ENCODE results near the gene LILRA2. TPM values are rescaled to one million over a fixed set of nuclear protein-coding genes. Genes with fewer than 3 reads are reported as not detected.
"Not testable (repeated sequence)": the region's sequence is repeated elsewhere in the genome, so short reads cannot be mapped to it uniquely, and the experiment has no call there.

LILRA2 gene
- 1 to 10 TPM in 1 of 3 donors, under 1 TPM in 2; 0.58 to 1.1 (median 0.73) TPM for polyA plus RNA-seq (ENCODE audit: insufficient read length in 3 of 3)
- long read RNA-seq, donor 1, result 0 reads
- long read RNA-seq, donor 2, result 0 reads
- long read RNA-seq, donor 3, result 0 reads
- long read RNA-seq, donor 4, result 0 reads
- long read RNA-seq, donor 5, result 0 reads
- long read RNA-seq, donor 6, result 0 reads
- long read RNA-seq, donor 7, result 0 reads
- long read RNA-seq, donor 8, result 0 reads
- long read RNA-seq, donor 9, result 0 reads
- long read RNA-seq, donor 10, result 0 reads
- long read RNA-seq, donor 11, result 0 reads
- long read RNA-seq, donor 12, result 0 reads
- long read RNA-seq, donor 13, result 0 reads
- long read RNA-seq, donor 14, result 0 reads
- long read RNA-seq, donor 15, result 0 reads
- long read RNA-seq, donor 16, result 0 reads

DNA sequence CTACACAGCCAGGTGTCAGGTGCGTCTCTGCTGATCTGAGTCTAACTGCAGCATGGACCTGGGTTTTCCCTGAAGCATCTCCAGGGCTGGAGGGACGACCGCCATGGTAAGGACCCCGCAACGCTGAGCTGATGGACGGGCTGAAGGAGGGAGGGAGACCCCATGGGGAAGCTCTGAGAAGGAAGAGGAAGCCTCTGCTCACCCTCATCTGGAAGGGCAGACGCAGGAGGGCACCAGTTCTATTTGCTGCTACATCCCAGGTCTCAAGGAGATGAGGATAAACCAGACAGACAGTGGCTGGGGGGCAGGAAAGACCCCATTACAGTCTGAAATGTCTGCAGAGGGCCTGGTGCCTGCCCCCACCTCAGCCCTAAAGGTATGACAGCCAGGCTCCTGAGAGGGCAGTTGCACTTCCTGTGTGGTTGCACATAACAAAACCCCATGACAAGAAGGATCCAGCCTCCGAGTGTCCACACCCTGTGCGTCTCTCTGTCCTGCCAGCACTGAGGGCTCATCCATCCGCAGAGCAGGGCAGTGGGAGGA is at the start of gene LILRA2:
Gene LILRA2, plus strand, starts transcription at position 461 of the 543 bp plus-strand sequence. CDS start 89 bp downstream, outside the sequence.
- no peak for DNase-seq

DNA sequence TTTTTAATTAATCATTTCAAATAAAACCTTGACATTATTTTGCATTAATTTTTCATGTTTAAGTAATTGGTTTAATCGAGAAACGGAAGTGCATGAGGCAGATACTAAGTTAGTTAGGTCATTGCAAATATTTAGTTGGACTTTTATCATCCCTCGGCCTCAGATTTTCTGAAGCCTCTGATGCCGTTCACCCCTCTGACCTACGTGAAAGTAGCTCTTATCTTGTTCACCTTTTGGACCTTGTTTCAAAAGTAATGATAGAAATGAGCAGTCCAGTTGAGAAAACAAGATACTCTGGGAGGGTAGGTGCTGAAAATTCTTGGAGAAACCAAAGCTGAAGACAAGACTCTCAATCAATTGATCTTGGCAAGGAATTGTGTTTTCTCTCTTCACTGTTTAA is 48.0 kb upstream of the LILRA2 start:
- no peak for DNase-seq

DNA sequence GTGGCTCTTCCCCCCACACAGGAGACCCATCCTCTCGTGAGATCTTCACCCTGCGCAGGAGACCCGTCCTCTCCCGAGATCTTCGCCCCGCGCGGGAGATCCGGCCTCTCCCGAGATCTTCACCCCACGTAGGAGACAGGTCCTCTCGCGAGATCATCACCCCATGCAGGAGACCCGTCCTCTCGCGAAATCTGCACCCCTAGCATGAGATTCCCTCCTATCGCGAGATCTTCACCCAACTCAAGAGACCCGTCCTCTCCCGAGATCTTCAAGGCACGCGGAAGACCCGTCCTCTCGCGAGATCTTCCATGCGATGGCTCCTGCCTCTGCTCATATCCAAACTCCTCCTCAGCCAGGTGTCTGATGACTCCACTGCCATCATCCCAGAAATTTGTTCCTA is 46.6 kb upstream of the LILRA2 start:
- DNase-seq, result no peak

DNA sequence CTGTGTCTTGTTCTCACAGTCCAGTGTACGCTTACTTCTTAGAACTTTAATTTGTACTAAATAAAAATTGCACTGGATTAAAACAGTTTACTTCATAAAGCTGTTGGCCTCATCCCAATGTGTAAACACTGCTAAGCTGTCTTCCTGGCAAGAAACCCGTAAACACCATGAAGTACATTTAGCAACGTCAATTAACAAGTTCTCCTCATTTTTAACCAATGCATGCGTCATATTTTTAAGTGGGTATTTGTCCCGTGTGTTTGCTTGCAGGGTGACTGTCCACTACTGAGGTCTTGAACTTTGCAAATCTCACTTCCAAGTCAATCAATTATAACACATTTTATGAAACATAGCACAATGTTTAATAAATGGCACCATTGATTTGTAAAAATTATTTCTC is 42.7 kb upstream of the LILRA2 start:
- no peak for DNase-seq

DNA sequence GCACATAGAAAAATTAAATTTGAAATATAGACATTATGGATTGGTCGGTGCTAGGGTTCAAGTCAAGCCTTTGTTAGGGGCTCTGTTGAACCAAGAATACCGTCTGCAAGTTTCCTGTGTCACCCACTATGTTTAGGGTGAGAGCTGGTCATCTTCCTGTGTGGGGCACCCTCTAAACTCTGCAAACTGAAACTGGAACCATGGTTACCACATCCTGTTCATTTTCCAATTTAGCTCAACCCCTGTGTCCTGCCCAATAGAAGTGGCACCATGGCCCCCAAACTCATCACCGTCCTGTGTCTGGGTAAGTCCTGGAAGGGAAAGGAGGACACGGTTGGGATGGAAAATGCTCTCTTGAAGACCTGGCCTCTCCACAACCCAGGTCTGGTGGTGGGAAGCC is 41.1 kb upstream of the LILRA2 start:
- DNase-seq, result no peak

DNA sequence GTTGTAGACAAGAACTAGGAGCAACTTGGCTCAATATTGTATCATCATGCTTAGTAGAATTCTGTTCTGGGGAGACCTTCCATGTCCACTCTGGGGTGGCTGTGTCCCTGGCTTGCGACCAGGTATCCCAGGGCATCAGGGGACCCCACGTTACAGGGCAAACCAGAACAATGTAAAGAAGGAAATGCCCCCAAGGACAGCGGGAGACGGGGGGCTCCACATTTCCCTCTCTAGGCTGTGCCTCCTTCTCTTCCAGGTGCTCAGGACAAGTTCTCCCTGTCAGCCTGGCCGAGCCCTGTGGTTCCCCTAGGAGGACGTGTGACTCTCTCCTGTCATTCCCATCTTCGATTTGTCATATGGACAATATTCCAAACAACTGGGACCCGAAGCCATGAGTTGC is 40.1 kb upstream of the LILRA2 start:
- no peak for DNase-seq

DNA sequence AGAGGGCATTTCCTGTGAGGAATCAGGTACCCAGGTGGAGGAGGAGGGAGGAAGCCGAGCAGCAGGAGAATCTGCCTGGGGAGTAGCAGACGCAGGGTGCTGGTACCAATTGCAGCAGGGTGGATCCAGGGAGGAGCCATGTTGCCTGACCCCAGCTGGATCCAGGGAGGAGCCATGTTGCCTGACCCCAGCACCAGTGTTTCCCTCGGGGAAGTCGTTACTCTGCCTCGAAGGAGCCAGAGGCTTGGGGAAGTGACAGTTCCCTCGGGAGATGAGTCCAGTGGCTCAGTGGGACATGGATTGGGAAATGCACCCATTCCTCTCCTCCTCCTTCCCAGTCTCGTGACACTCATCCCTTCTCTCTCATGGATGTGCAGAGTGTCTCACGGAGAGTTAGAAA is 39.4 kb upstream of the LILRA2 start:
- DNase-seq, result no peak

DNA sequence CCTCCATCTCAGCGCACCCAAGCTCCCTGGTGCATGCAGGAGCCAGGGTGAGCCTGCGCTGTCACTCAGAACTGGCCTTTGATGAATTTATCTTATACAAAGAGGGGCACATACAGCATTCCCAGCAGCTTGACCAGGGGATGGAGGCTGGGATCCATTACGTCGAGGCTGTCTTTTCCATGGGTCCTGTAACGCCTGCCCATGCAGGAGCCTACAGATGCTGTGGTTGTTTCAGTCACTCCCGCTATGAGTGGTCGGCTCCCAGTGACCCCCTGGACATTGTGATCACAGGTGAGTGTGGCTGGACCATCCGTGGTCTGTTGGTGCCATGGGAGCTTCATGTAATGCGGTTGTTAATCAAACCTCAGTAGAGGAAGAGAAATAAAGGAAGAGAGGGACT is 38.0 kb upstream of the LILRA2 start:
- DNase-seq, result no peak

DNA sequence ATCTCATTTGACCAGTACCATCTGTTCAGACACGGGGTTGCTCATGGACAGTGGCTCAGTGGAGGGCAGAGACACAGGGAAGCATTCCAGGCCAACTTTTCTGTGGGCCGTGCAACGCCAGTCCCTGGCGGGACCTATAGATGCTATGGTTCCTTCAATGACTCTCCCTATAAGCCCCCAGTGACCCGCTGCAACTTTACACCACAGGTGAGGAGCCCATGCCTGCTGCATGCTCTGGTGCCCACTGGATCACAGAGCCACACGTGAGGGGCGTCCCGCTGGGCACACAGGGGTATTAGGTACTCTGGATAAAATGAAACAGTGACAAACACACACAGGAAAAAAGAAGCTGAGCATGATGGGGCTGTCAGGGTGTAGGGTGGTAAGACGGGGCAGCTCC is 36.6 kb upstream of the LILRA2 start:
- DNase-seq, result no peak

DNA sequence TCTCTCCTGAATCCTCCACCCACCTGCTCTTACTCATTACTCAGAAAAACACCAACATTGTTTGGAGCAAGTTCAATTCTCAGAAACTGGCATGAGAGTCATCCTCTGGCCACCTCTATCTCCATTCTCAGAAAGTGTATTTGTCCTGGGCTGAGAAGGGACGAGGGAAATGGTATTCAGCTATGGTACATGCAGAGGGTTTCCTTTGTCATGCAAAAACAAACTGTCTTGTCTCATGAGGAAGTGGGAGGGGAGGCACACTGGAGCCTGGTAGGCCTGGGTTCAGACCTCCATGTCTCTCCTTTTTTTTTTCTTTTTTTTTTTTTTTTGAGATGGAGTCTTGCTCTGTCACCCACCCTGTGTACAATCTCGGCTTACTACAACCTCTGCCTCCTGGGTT is 31.9 kb upstream of the LILRA2 start:
- DNase-seq, result no peak

DNA sequence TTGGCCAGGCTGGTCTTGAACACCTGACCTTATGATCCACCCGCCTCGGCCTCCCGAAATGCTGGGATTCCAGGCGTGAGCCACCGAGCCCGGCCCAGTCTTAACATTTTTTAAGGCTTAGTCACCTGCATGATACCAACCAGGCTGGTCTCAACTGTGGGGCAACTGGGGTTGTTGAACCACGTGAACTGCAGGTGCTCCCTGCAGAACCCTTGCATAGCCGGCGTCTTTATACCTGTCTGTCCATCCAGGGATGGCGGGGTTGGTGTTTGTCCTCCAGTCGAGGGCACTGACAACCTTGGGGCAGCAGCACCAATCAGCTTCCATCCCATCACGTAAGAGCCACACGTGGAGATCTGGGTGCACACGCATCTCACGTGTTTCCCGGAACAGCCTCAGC is 24.8 kb upstream of the LILRA2 start:
- DNase-seq, result no peak

DNA sequence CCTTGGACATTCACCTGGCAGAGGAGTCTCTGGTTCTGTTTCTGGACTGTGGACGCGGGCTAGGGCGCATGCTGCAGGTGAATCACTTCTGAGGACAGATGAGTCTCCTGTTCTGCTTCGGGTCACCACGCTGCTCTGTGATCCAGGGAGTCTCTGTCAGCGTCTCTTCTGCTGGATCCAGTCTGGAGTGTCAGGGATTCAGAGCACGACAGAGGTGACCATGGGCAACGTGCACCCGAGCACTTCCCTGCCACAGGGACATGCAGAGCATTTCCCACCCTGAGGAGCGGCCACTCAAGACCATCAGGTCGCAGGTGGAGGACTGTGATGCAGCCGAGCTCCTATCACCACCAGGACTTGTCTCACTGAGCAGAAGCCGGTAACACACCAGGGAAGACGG is 24.4 kb upstream of the LILRA2 start:
- no peak for DNase-seq

DNA sequence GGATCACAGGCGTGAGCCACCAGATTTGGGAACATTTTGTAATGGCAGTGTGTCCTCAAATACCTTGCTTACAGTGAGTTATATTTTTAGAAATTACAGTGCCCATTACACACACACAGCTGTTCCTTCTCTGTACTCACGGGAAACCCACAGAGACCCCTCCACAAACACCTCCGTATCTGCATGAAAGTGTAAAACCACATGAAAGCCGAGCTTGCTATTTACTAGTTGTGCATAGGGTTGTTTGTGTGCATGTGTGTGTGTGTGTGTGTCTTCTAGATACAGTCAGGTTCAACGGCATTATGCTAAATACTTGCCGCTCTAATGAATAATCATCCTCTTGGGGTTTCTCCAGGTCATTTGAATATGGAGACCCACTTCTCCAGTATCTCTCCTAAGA is 22.3 kb upstream of the LILRA2 start:
- DNase-seq, result no peak

DNA sequence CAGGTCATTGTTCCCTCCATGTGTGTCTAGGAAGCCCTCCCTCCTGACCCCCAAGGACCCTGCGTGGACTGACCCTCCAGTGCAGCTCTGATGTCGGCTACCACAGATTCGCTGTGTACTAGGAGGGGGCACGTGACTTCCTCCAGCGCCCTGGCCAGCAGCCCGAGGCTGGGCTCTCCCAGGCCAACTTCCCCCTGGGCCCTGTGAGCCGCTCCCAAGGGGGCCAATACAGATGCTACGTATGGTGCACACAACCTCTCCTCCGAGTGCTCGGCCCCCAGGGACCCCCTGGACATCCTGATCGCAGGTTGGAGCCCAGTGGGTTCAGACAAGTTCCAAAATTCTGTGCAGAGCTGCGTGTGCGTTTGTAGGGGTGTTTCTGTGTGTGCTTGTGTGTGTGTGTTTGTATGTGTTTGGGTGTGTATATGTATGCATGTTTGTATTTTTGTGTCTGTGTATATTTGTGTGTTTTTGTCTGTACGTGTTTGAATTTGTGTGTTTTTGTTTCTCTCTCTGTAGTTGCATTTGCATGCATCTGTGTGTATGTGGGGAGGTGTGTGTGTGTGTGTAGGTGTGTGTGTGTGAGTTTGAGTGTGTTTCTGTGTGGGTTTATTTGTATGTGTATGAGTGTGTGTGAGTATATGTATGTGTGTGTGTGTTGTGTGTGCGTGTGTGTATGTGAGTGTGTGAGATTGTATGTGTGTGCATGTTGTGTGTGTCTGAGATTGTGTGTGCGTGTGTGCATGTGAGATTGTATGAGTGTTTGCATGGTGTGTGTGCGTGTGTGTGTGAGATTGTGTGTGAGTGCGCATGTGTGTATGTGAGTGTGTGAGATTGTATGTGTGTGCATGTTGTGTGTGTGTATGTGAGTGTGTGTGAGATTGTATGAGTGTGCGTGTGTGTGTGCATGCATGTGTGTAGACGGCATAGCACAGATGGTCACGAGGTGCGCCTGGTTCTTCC is 21.4 kb upstream of the LILRA2 start:
- no peak for DNase-seq

DNA sequence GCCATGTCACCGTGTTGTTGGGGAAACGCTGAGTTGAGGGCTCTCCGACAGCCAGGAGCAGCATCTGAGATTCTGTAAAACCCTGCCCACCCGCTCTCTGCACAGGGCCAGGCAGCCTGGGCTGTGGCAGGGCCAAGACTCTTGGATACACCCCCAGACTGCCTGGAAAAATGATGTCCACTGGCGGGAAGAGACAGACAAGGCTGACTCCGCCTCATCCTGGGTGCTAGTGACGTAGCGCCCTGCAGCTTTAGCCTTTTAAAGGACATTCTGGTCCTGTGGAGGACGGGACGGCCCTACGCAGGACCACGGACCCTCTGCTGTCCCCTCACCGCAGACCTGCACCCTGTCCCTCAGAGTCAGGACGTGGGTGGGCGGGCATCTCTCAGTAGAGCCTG is 20.7 kb upstream of the LILRA2 start:
- DNase-seq, result no peak

DNA sequence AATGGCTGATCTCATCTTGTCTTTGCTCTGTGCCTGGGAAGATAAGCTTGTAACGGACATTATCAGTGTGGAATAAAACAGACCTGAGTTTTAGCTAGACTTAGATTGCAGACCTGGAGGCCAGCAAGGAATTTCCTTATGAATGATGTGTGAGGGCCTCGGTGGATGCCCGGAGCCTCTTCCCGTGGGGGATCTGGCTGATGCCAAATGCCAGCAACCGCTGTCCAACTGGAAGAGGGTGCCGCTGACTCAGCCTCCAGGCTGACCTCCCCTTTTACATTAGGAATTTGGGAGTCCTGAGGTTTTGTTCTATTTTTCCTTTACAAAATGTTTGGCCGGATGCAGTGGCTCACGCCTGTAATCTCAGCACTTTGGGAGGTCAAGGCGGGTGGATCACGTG is 19.6 kb upstream of the LILRA2 start:
- DNase-seq, result no peak

DNA sequence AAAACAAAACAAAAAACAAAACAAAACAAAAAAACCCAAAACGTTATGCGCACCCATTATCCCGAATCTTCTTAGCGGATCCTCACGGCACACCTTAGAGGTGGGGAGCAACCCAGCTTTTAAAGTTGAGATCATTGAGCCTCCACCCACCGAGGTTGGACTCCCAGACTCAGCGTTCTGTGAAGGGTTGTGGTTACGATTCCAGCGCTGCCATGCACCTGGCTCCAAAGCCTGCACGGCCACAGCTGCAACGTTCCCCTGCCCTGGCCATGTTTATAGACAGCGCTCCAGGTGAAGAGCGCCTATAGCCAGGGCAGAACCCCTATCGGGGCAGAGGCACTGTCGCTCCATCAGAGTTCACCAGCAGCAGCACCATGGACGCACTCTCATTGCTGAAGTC is 18.7 kb upstream of the LILRA2 start:
- no peak for DNase-seq

DNA sequence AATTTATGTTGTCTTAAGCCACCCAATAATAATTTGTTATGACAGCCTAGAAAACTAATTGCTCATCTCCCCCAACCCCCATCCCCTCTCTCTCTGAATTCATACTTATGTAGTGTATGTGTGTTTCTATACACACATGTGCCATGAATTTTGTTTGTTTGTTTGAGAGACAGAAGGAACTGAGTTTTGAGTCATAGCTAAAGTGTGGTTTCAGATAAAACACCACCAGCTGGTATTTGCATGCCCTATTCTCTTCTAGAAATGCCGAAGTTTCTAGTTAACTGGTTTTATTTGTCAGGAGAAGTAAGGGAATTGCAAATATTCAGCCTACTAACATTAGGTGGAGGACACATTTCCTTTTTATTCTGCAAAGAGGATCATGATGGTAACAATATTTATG is 17.4 kb upstream of the LILRA2 start:
- DNase-seq, result no peak

DNA sequence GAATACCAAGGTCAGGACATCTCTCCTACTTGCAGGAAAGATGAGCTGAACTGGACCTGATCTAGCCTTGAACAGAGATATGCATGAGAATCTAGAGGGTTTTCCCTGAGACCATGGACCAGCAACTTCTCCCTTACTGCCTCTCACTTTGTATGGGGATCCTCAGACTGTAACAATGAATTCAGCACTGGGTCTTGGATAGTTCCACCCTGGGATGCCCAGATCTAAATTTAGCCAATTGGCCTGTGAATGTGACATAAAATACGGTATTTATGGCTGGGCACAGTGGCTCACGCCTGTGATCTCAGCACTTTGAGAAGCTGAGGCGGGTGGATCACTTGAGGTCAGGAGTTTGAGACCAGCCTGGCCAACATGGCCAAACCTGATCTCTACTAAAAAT is 15.3 kb upstream of the LILRA2 start:
- peak; percentile 4 for DNase-seq

DNA sequence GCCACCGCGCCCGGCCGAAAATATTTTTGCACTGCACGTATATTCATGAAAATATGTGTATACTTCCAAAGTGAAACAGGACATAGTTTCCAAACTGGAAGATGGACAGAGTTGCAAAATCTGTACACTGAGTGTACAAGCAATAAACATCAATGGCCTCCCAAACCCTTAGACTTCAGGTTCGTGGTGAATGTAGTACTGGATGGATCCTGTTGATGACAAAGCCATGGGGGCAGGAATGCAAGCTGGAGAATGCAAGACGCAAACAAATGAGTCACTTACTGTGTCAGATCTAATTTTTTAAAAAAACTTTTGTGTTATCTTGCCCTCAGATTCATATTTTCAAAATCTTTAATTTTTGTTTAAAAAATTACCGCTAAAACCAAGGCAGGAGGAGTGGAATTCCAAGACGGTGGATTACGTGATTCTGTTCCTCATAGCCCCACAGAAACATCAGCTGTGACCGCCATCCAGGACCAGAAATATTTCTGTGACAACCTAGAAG is 12.7 kb upstream of the LILRA2 start:
- DNase-seq, result no peak

DNA sequence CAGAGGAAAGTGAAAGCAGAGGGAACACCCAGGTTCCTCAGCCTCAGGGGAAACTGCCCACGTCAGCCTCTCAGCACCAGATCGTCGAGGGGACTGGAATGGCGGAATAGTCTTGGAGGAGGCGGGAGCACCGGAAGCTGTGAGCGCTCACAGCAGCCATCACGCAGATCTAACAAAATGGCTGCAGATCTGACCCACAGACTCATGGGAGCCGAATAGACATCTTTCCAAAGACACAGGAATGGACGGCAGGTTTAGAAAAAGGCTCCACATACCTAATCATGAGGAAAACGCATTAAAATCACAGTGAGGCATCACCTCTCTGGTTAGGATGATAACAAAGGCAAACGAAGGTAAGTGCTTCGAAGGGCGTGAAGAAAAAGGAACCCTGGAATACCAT is 11.8 kb upstream of the LILRA2 start:
- DNase-seq, result no peak

DNA sequence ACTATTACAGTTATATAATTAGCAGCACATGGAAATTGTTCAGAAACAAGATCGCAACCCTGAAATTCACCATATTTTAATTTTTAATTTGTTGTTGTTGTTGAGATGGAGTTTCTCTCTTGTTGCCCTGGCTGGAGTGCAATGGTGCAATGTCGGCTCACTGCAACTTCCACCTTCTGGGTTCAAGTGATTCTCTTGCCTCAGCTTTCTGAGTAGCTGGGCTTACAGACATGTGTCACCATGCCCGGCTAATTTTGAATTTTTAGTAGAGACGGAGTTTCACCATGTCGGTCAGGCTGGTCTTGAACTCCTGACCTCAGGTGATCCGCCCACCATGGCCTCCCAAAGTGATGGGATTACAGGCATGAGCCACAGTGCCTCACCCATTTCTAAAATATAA is 10.4 kb upstream of the LILRA2 start:
- not testable (repeated sequence) for DNase-seq

DNA sequence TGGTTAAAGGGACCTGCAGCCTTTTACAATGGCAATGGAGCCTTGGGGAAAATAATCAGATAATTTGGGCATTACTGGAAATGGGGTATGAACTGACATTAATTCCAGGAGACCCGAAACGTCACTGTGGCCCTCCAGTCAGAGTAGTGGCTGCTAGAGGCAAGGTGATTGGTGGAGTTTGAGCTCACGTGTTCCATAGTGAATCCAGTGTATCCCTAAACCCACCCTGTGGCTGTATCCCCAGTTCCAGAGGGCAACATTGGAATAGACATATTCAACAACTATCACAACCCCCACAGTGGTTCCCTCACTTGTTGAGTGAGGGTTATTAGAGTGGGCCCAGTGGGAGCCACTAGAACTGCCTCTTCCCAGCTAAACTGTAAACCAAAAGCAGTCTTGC is 3.3 kb upstream of the LILRA2 start:
- DNase-seq, result no peak
